Measurements from ENCODE around the gene LTA4H.

DNA sequence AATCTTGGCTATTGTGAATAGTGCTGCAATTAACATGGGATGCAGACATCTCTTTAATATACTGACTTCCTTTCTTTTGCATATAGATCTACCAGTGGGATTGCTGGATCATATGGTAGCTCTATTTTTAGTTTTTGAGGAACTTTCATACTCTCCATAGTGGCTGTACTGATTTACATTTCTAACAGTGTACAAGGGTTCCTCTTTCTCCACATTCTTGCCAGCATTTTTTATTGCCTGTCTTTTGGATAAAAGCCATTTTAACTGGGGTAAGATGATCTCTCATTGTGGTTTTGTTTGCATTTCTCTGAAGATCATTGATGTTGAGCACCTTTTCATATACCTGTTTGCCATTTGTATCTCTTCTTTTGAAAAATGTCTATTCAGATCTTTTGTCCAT, 83.9 kb downstream of the LTA4H start:
- TF ChIP-seq, protein P1, sequence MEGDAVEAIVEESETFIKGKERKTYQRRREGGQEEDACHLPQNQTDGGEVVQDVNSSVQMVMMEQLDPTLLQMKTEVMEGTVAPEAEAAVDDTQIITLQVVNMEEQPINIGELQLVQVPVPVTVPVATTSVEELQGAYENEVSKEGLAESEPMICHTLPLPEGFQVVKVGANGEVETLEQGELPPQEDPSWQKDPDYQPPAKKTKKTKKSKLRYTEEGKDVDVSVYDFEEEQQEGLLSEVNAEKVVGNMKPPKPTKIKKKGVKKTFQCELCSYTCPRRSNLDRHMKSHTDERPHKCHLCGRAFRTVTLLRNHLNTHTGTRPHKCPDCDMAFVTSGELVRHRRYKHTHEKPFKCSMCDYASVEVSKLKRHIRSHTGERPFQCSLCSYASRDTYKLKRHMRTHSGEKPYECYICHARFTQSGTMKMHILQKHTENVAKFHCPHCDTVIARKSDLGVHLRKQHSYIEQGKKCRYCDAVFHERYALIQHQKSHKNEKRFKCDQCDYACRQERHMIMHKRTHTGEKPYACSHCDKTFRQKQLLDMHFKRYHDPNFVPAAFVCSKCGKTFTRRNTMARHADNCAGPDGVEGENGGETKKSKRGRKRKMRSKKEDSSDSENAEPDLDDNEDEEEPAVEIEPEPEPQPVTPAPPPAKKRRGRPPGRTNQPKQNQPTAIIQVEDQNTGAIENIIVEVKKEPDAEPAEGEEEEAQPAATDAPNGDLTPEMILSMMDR (IDR thresholded peaks at IDR 0.05): no peak
- TF ChIP-seq POLR2A (IDR thresholded peaks at IDR 0.05): no peak
